Cardiac muscle cell (in vitro differentiated cells and primary cell): Measurements from ENCODE around the gene AATF. TPM values are rescaled to one million over a fixed set of nuclear protein-coding genes. Genes with fewer than 3 reads are reported as not detected.

Experiments used
- DNase-seq, 2 donors: peaks; one replicate each; pipeline versions ENCODE4 v3.0.0 to v3.0.0-alpha.2; 2010 to 2017; ENCODE audit warnings: low read depth in 1 of 2, low spot score in 1 of 2
- H3K27ac ChIP-seq: fragments of 200-600 bp; sonication (generic); 2 replicates; pipeline ENCODE4 v1.5.1; 2016
- H3K27me3 ChIP-seq: fragments of 200-600 bp; sonication (generic); 2 replicates; pipeline ENCODE4 v1.6.0; 2016; ENCODE audit warnings: control low read depth
- H3K36me3 ChIP-seq: fragments of 200-600 bp; sonication (generic); 2 replicates; pipeline ENCODE4 v1.5.1; 2016; ENCODE audit warnings: control low read depth
- H3K4me1 ChIP-seq: fragments of 200-600 bp; sonication (generic); 2 replicates; pipeline ENCODE4 v1.8.1; 2017; ENCODE audit warnings: low read depth, mild to moderate bottlenecking, mixed run types
- H3K4me3 ChIP-seq: fragments of 200-600 bp; sonication (generic); 2 replicates; pipeline ENCODE4 v1.5.1; 2016; ENCODE audit warnings: mild to moderate bottlenecking
- H3K9me3 ChIP-seq: fragments of 200-600 bp; sonication (generic); 2 replicates; pipeline ENCODE4 v1.5.1; 2017; ENCODE audit warnings: low read depth, mild to moderate bottlenecking, control low read depth
- CTCF ChIP-seq: IDR thresholded peaks from 2 replicates; pipeline ENCODE4 v1.5.1; 2012; ENCODE audit warnings: low read depth, mild to moderate bottlenecking, low read length
- polyA plus RNA-seq: library from polyadenylated mRNA; unstranded; fragments of >200 nt; fragmentation: Nextera tagmentation; extraction: Ambion mirVana; gene quantifications from 2 replicates; pipeline ENCODE4 v1.2.1, GENCODE V29; 2016
- total RNA-seq: library from RNA; depleted of rRNA; stranded (reverse); fragments of >200 nt; gene quantifications from 2 replicates; pipeline ENCODE4 v1.2.3, GENCODE V29; 2016

AATF gene
- total and polyA plus RNA-seq, 2 experiments from 2014 or later: 43.3 to 50.2 TPM

- DNase-seq: peak in 1 of 2 donors; percentile 40
Observed at GRCh38 chr17:36931697-36932382, 16.9 kb upstream of the AATF start.

GRCh38 chr17:36932383-36932693 is 16.4 kb upstream of the AATF start:
- Histone ChIP-seq H3K9me3 (no peaks in the 10 kb centered on the region), H3K36me3 (no peaks in the 10 kb centered on the region), H3K27ac (no peak overlapping the region), H3K27me3 (peaks cover 84% of the 10 kb centered on the region), H3K4me1 (peaks cover 42% of the 10 kb centered on the region), H3K4me3 (no peak overlapping the region)
- TF ChIP-seq CTCF: no peak
- DNase-seq: no peak

More at GRCh38 chr17:36931697-36932382, 16.9 kb upstream of the AATF start:
- Histone ChIP-seq H3K27ac (no peak overlapping the region), H3K9me3 (no peaks in the 10 kb centered on the region), H3K4me1 (peaks cover 44% of the 10 kb centered on the region), H3K4me3 (no peak overlapping the region), H3K36me3 (no peaks in the 10 kb centered on the region), H3K27me3 (peaks cover 79% of the 10 kb centered on the region)
- no peak for TF ChIP-seq CTCF

DNA sequence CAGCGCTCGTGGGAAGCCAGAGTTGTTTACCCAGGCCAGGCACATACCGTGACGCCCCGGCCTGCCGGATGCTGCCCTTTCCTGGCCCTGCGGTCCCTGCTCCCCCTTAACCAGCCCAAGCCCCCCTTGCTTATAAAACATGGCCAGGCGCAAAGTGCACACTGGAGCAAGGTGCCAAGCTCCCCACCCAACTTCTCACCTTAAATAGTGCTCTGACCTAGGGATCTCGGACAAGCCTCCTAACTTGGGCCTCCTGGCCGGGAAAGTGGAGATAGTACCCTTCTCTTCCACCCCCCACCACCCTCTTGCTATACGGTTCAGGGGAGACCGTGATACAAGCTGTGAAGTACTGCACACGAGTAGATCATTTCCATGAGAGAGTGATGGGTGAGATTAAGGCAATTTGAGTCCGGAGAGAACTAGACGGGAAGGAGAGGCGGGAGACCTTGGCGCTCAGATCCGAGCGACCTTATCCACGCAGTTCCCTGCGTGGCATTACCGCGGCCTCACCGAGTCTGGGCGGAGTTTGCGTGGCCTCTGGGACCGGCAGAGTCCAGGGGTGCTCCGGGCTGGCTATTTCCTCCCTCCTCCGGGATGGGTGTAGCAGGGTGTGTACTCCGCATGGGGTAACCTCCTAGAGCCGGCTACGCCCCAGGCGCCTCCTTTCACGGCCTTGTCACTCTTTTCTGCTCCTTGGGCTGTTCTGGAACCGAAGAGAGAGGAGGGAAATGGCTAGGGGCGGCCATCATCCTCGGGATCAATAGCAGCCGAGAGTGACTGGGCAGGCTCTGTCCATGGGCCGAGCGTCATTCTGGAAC is 15.9 kb upstream of the AATF start:
- Histone ChIP-seq H3K4me1 (peaks cover 42% of the 10 kb centered on the region), H3K4me3 (no peak overlapping the region), H3K9me3 (no peaks in the 10 kb centered on the region), H3K27ac (no peak overlapping the region), H3K36me3 (no peaks in the 10 kb centered on the region), H3K27me3 (peaks cover 89% of the 10 kb centered on the region)
- no peak for TF ChIP-seq CTCF
- DNase-seq: no peak

GRCh38 chr17:36933512-36934143 is 15.1 kb upstream of the AATF start:
- H3K36me3 ChIP-seq: no peaks in the 10 kb centered on the region
- H3K27ac ChIP-seq: no peak overlapping the region
- DNase-seq: no peak
- H3K27me3 ChIP-seq: peaks cover 97% of the 10 kb centered on the region
- peaks cover 36% of the 10 kb centered on the region for H3K4me1 ChIP-seq
- peak overlapping the region; percentile 42 for H3K4me3 ChIP-seq
- no peak for TF ChIP-seq CTCF
- no peaks in the 10 kb centered on the region for H3K9me3 ChIP-seq

GRCh38 chr17:36934144-36934691 is 14.5 kb upstream of the AATF start:
- H3K4me1 ChIP-seq: peaks cover 35% of the 10 kb centered on the region

More at GRCh38 chr17:36934144-36934691, 14.5 kb upstream of the AATF start:
- H3K27ac ChIP-seq: no peak overlapping the region
- H3K27me3 ChIP-seq: peaks cover 100% of the 10 kb centered on the region
- DNase-seq: no peak
- no peaks in the 10 kb centered on the region for H3K9me3 ChIP-seq
- peak overlapping the region; percentile 42 for H3K4me3 ChIP-seq
- TF ChIP-seq CTCF: no peak
- no peaks in the 10 kb centered on the region for H3K36me3 ChIP-seq
